Fibroblast of skin of back (primary cell): ENCODE data around the gene ARIH1.

ENCODE experiments used
- DNase-seq: peaks from one replicate; pipeline ENCODE4 v3.0.0-alpha.2; 2013

Gene ARIH1

GRCh38 chr15:72540606-72541237 lies 66.6 kb downstream of the ARIH1 start:
- no peak for DNase-seq

GRCh38 chr15:72541674-72542073 lies 67.5 kb downstream of the ARIH1 start:
- DNase-seq, result no peak

- DNase-seq, result no peak
Observed at GRCh38 chr15:72545156-72545555, 71.0 kb downstream of the ARIH1 start.

- peak; percentile 63 for DNase-seq
Observed at GRCh38 chr15:72554471-72555425, 80.6 kb downstream of the ARIH1 start.

GRCh38 chr15:72559781-72560180 lies 85.7 kb downstream of the ARIH1 start:
- peak; percentile 16 for DNase-seq

GRCh38 chr15:72560458-72560857 lies 86.3 kb downstream of the ARIH1 start:
- no peak for DNase-seq

GRCh38 chr15:72562386-72562785 lies 88.3 kb downstream of the ARIH1 start:
- no peak for DNase-seq

GRCh38 chr15:72562878-72563277 lies 88.7 kb downstream of the ARIH1 start:
- DNase-seq, result no peak

GRCh38 chr15:72564091-72564490 lies 90.0 kb downstream of the ARIH1 start:
- no peak for DNase-seq

GRCh38 chr15:72566973-72567372 lies 92.8 kb downstream of the ARIH1 start:
- DNase-seq, result no peak

- no peak for DNase-seq
Observed at GRCh38 chr15:72570059-72570458, 95.9 kb downstream of the ARIH1 start.

- DNase-seq, result no peak
Observed at GRCh38 chr15:72579814-72580213, 105.7 kb downstream of the ARIH1 start.

- no peak for DNase-seq
Observed at GRCh38 chr15:72584006-72584405, 109.9 kb downstream of the ARIH1 start.

- DNase-seq, result no peak
Observed at GRCh38 chr15:72585025-72585424, 110.9 kb downstream of the ARIH1 start.

- peak; percentile 9 for DNase-seq
Observed at GRCh38 chr15:72585476-72586058, 111.4 kb downstream of the ARIH1 start.

GRCh38 chr15:72588096-72588495 lies 114.0 kb downstream of the ARIH1 start:
- no peak for DNase-seq

GRCh38 chr15:72590427-72590826 lies 116.3 kb downstream of the ARIH1 start:
- no peak for DNase-seq

- DNase-seq, result peak; percentile 84
Observed at GRCh38 chr15:72591361-72591760, 117.2 kb downstream of the ARIH1 start.

- DNase-seq, result no peak
Observed at GRCh38 chr15:72592097-72592496, 118.0 kb downstream of the ARIH1 start.

- DNase-seq, result no peak
Observed at GRCh38 chr15:72592676-72593075, 118.5 kb downstream of the ARIH1 start.

GRCh38 chr15:72593838-72594237 lies 119.7 kb downstream of the ARIH1 start:
- no peak for DNase-seq

- DNase-seq, result peak; percentile 59
Observed at GRCh38 chr15:72599855-72600464, 125.8 kb downstream of the ARIH1 start.

GRCh38 chr15:72604794-72605193 lies 130.7 kb downstream of the ARIH1 start:
- DNase-seq, result peak; percentile 9
